Sigmoid colon (tissue), 7 donors: Measurements from ENCODE around the gene DSE. TPM values are rescaled to one million over a fixed set of nuclear protein-coding genes. Genes with fewer than 3 reads are reported as not detected.

Experiments
- DNase-seq: peaks from one replicate; pipeline ENCODE4 v3.0.0-alpha.2; 2019
- H3K27ac ChIP-seq, 4 donors: fragments of 200-600 bp; sonication (generic); one replicate each; pipeline ENCODE4 v1.5.1; 2016 to 2019; ENCODE audit warnings: mild to moderate bottlenecking in 1 of 4
- H3K27me3 ChIP-seq, 3 donors: fragments of 200-600 bp; sonication (generic); one replicate each; pipeline ENCODE4 v1.5.1; 2019; ENCODE audit warnings: mild to moderate bottlenecking in 1 of 3
- H3K36me3 ChIP-seq, 4 donors: fragments of 200-600 bp; sonication (generic); one replicate each; pipeline ENCODE4 v1.5.1; 2016 to 2019
- H3K4me1 ChIP-seq, 4 donors: fragments of 200-600 bp; sonication (generic); one replicate each; pipeline ENCODE4 v1.5.1; 2017 to 2019
- H3K4me3 ChIP-seq, 4 donors: fragments of 200-600 bp; sonication (generic); one replicate each; pipeline ENCODE4 v1.5.1; 2017 to 2019; ENCODE audit warnings: mild to moderate bottlenecking in 2 of 4, moderate library complexity in 1 of 4
- H3K9me3 ChIP-seq, 4 donors: fragments of 200-600 bp in 3 of 4; sonication (generic) in 3 of 4; one replicate each; pipeline versions ENCODE4 v1.5.1 to v1.6.1; 2013 to 2019
- CTCF ChIP-seq, 4 experiments: fragments of 450-650 bp in 3 of 4; fragments of 200-600 bp in 1 of 4; IDR thresholded peaks; one replicate each; pipeline ENCODE4 v1.5.1; 2016 to 2019; ENCODE audit warnings: antibody characterized with exemption in 4 of 4, mild to moderate bottlenecking in 3 of 4, moderate library complexity in 2 of 4
- EP300 ChIP-seq, 4 donors: sonication (generic); formaldehyde crosslinking; IDR thresholded peaks; one replicate each; pipeline ENCODE4 v1.6.1; 2017; ENCODE audit warnings: antibody characterized with exemption in 4 of 4
- POLR2A ChIP-seq, 2 donors: fragments of 450-650 bp; IDR thresholded peaks; one replicate each; pipeline ENCODE4 v1.6.1; 2016; ENCODE audit warnings: antibody characterized with exemption in 2 of 2, mild to moderate bottlenecking in 2 of 2, moderate library complexity in 2 of 2
- POLR2AphosphoS5 ChIP-seq, 4 donors: sonication (generic); formaldehyde crosslinking; IDR thresholded peaks; one replicate each; pipeline ENCODE4 v1.6.1; 2017; ENCODE audit warnings: antibody characterized with exemption in 4 of 4
- WGBS, 2 donors: extraction: QIAGEN DNeasy Blood & Tissue Kit; methylation state at CpG; one replicate each; pipeline ENCODE4 v1.1.7; 2013; 5-methylcytosine and 5-hydroxymethylcytosine counted together
- intact Hi-C: fragments of 100-400 bp; cut with DNase I; formaldehyde crosslinking; loops from one replicate; pipeline ENCODE4 v1.15.1; 2023
- polyA plus RNA-seq, 3 donors: library from polyadenylated mRNA; stranded (reverse); fragments of 200-250 nt; gene quantifications; one replicate each; pipeline ENCODE4 v1.2.3, GENCODE V29; 2013
- total RNA-seq, 4 donors: library from RNA; depleted of rRNA; stranded (reverse); fragments of >200 nt; gene quantifications; one replicate each; pipeline ENCODE4 v1.1.0, GENCODE V29; 2016
- donor health status: healthy with polysubstance abuse.
- donor health status: Bipolar disorder and iron deficiency.
- donor health status: healthy.

Gene DSE
- total and polyA plus RNA-seq, 7 donors = 2.5 to 29.5 (median 17.9) TPM

- DNase-seq = no peak
- no peaks in the 10 kb centered on the region for H3K36me3 ChIP-seq
- intact Hi-C loops = no loop called here
- H3K27me3 ChIP-seq = no peaks in the 10 kb centered on the region
- TF ChIP-seq POLR2AphosphoS5 (IDR thresholded peaks at IDR 0.05) (no peak), EP300 (IDR thresholded peaks at IDR 0.05) (no peak), CTCF (IDR thresholded peaks at IDR 0.05) (no peak), POLR2A (IDR thresholded peaks at IDR 0.05) (no peak)
- no peak overlapping the region for H3K27ac ChIP-seq
- H3K4me3 ChIP-seq = no peak overlapping the region
- no peaks in the 10 kb centered on the region for H3K9me3 ChIP-seq
- no peaks in the 10 kb centered on the region for H3K4me1 ChIP-seq
- WGBS, 2 donors = 60 to 77% methylated on average over 1 of the region's 1 CpG
Measured at GRCh38 chr6:116482780-116483179, 112.0 kb downstream of the DSE start.

- H3K4me1 ChIP-seq = no peaks in the 10 kb centered on the region
- WGBS, 2 donors = 19 to 64% methylated on average over 2 of the region's 2 CpGs
- no peaks in the 10 kb centered on the region for H3K9me3 ChIP-seq
- H3K36me3 ChIP-seq = no peaks in the 10 kb centered on the region
- H3K27me3 ChIP-seq = no peaks in the 10 kb centered on the region
- TF ChIP-seq POLR2AphosphoS5 (IDR thresholded peaks at IDR 0.05) = no peak
- no peak for DNase-seq
- H3K4me3 ChIP-seq = no peak overlapping the region
- H3K27ac ChIP-seq = no peak overlapping the region
- intact Hi-C loops = no loop called here
Measured at GRCh38 chr6:116483616-116484015, 112.9 kb downstream of the DSE start.

GRCh38 chr6:116485559-116486184 is 114.9 kb downstream of the DSE start:
- Histone ChIP-seq H3K9me3 (no peaks in the 10 kb centered on the region), H3K27ac (no peak overlapping the region), H3K4me3 (no peak overlapping the region), H3K36me3 (no peaks in the 10 kb centered on the region), H3K4me1 (no peaks in the 10 kb centered on the region), H3K27me3 (no peaks in the 10 kb centered on the region)
- DNase-seq = no peak
- 73 to 85% methylated on average over 5 of the region's 5 CpGs for WGBS, 2 donors
- intact Hi-C loops = no loop called here
- no peak for TF ChIP-seq EP300 (IDR thresholded peaks at IDR 0.05)
- TF ChIP-seq POLR2A (IDR thresholded peaks at IDR 0.05) = no peak
- no peak for TF ChIP-seq POLR2AphosphoS5 (IDR thresholded peaks at IDR 0.05)
- TF ChIP-seq CTCF (IDR thresholded peaks at IDR 0.05) = no peak

- 87 to 95% methylated on average over 1 of the region's 1 CpG for WGBS, 2 donors
- H3K36me3 ChIP-seq = no peaks in the 10 kb centered on the region
- no peak for DNase-seq
- no peaks in the 10 kb centered on the region for H3K9me3 ChIP-seq
- H3K4me3 ChIP-seq = no peak overlapping the region
- H3K4me1 ChIP-seq = no peaks in the 10 kb centered on the region
- TF ChIP-seq EP300 (IDR thresholded peaks at IDR 0.05) (no peak), POLR2A (IDR thresholded peaks at IDR 0.05) (no peak), CTCF (IDR thresholded peaks at IDR 0.05) (no peak), POLR2AphosphoS5 (IDR thresholded peaks at IDR 0.05) (no peak)
- no peaks in the 10 kb centered on the region for H3K27me3 ChIP-seq
- intact Hi-C loops = no loop called here
- no peak overlapping the region for H3K27ac ChIP-seq
Measured at GRCh38 chr6:116491610-116492330, 121.0 kb downstream of the DSE start.

GRCh38 chr6:116492331-116493067 is 121.8 kb downstream of the DSE start:
- Histone ChIP-seq H3K9me3 (no peaks in the 10 kb centered on the region), H3K27ac (no peak overlapping the region), H3K4me3 (no peak overlapping the region), H3K27me3 (no peaks in the 10 kb centered on the region), H3K36me3 (no peaks in the 10 kb centered on the region), H3K4me1 (no peaks in the 10 kb centered on the region)
- no peak for DNase-seq
- WGBS, 2 donors = 79 to 82% methylated on average over 6 of the region's 6 CpGs
- intact Hi-C loops = no loop called here
- TF ChIP-seq CTCF (IDR thresholded peaks at IDR 0.05) = no peak
- no peak for TF ChIP-seq POLR2AphosphoS5 (IDR thresholded peaks at IDR 0.05)
- no peak for TF ChIP-seq EP300 (IDR thresholded peaks at IDR 0.05)
- no peak for TF ChIP-seq POLR2A (IDR thresholded peaks at IDR 0.05)
